Measurements from ENCODE around the gene NME4. TPM values are rescaled to one million over a fixed set of nuclear protein-coding genes. Genes with fewer than 3 reads are reported as not detected.

Gene NME4
- total RNA-seq, 2 donors from 2014 or later: 45.4 to 45.8 TPM

DNA sequence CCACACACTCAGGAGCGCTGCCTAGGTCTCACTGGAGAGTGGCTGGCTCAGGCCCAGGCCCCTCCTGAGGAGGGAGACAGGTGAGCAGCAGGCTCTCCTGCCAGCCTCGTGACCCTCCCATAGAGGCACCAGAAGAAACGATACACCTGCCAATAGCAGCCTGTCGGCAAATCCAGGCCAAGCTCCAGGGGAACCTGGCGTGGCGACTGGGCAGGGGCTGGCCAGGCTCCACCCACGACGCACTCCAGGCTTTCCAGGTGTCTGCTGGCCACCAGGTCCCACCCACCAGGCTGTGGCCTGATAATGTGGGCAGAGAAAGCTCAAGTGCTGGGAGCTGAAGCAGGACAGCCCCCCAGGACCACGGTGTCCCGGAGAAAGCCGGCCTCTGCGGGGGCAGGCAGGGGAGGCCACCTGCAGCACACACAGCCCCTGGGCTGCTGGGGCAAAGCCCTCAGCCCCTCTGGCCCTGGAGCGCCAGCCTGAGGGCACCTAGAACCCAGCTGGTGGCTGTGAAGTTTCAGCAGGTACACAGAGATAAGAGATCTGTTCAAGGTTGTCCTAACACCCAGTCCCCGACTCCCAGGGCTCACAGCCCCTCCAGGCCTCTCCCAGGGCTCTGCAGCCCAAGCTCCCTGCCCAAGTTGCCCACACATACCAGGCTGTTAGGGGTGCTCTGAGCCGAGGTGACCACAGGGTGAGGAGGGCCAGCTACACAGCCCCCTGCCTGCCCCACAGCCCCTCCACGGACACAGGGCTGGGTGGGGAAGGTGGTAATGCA is 17.6 kb upstream of the NME4 start:
- TF ChIP-seq, protein P1, sequence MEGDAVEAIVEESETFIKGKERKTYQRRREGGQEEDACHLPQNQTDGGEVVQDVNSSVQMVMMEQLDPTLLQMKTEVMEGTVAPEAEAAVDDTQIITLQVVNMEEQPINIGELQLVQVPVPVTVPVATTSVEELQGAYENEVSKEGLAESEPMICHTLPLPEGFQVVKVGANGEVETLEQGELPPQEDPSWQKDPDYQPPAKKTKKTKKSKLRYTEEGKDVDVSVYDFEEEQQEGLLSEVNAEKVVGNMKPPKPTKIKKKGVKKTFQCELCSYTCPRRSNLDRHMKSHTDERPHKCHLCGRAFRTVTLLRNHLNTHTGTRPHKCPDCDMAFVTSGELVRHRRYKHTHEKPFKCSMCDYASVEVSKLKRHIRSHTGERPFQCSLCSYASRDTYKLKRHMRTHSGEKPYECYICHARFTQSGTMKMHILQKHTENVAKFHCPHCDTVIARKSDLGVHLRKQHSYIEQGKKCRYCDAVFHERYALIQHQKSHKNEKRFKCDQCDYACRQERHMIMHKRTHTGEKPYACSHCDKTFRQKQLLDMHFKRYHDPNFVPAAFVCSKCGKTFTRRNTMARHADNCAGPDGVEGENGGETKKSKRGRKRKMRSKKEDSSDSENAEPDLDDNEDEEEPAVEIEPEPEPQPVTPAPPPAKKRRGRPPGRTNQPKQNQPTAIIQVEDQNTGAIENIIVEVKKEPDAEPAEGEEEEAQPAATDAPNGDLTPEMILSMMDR (IDR thresholded peaks at IDR 0.05): no peak
- H3K27me3 ChIP-seq: no peaks in the 10 kb centered on the region
- no peak for DNase-seq (ENCODE audit: low spot score)
- no peak overlapping the region for H3K4me3 ChIP-seq
- H3K9me3 ChIP-seq: no peaks in the 10 kb centered on the region
- peaks cover 0 to 48% of the 10 kb centered on the region in 2 donors for H3K4me1 ChIP-seq
- H3K27ac ChIP-seq: no peak overlapping the region
- H3K36me3 ChIP-seq: peaks cover 27% of the 10 kb centered on the region

DNA sequence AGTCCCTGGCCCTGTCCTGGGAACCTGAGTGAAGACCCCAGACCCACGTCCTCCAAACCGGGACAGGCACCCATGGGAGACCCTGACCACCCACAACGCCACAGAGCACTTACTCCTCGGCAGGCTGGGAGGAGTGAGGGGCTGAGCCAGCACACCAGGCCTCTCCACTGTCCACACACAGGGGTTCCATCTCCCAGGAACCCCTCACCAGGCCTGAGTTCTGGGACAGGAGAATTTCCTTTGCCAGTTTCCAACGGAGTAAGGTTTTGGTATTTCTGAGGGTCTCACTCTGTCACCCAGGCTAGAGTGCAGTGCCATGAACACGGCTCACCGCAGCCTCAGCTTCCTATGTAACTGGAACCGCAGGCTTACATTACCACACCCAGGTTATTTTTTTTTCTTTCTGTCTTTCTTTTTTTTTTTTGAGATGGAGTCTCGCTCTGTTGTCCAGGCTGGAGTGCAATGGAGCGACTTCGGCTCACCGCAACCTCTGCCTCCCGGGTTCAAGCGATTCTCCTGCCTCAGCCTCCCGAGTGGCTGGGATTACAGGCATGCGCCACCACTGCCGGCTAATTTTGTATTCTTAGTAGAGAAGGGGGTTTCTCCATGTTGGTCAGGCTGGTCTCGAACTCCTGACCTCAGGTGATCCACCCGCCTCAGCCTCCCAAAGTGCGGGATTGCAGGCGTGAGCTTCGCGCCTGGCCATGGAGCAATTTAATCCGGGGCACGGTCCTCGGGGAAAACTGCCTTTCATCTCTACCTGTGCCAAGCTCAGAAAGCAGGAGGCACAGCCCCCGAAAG is 16.8 kb upstream of the NME4 start:
- no peak for DNase-seq (ENCODE audit: low spot score)
- TF ChIP-seq, protein P1 (IDR thresholded peaks at IDR 0.05): no peak
- Histone ChIP-seq H3K9me3 (no peaks in the 10 kb centered on the region), H3K36me3 (peaks cover 20% of the 10 kb centered on the region), H3K4me3 (peak overlapping the region in 1 of 2 donors; percentile 97), H3K4me1 (peaks cover 0 to 50% of the 10 kb centered on the region in 2 donors), H3K27ac (peak overlapping the region in 1 of 2 donors; percentile 75), H3K27me3 (no peaks in the 10 kb centered on the region)

DNA sequence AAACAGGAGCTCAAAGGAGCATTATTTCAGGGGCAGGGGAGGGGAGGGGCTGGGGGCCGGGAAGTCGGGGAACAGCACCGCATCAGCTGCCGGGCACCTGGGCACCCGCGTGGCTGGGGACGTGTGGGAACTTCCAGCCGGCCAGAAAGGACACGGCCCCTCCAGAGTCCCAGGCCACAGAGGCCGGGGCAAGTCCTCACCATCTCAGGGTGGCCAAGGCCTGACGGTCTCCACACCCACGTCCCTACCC is 16.3 kb upstream of the NME4 start:
- DNase-seq (ENCODE audit: low spot score): no peak

DNA sequence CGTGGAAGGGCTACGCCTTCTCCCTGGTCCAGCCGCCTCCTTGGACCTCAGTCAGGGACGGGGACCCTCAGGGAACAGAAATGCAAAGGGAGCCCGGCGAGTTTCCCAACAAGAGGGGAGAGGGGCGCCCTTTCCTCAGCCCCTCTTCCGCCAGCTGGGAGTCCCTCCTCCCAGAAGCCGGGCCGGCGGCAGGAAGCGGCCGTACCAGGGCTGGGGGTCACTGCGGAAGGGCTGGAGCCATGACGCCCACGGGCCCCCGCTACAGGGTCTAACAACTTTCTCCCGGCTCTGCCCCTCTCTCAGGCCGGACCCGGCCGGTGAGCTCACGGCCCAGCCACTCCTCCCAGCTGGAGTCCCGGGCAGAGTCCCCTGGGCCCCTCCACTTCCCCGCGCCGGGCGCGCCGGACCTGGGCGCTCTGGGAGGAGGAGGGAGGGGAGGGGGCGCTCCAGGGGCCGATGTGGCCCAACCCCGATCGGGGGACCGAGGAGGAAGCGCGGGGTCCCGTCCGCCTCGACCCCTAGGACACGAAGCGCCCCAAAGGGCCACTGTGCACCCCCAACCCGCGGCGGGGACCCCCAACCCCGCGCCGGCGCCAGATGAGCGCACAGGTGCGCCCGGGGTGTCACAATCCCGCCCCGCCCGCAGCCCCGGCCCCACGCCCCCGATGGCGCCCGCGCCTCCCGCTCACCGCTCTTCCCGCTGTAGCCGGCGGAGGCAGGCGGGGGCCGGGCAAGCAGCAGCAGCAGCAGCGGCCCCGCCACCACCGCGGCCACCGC is 15.8 kb upstream of the NME4 start:
- Histone ChIP-seq H3K27ac (peak overlapping the region; percentile 69 to 75), H3K9me3 (no peaks in the 10 kb centered on the region), H3K4me3 (peak overlapping the region; percentile 95 to 97), H3K27me3 (no peaks in the 10 kb centered on the region), H3K4me1 (peaks cover 0 to 50% of the 10 kb centered on the region in 2 donors), H3K36me3 (peaks cover 13% of the 10 kb centered on the region)
- DNase-seq (ENCODE audit: low spot score): no peak
- TF ChIP-seq, protein P1 (IDR thresholded peaks at IDR 0.05): no peak

More for the DNA sequence above, 16.3 kb upstream of the NME4 start:
- H3K4me3 ChIP-seq: peak overlapping the region; percentile 95 to 97
- no peaks in the 10 kb centered on the region for H3K27me3 ChIP-seq
- peak overlapping the region in 1 of 2 donors; percentile 75 for H3K27ac ChIP-seq
- H3K9me3 ChIP-seq: no peaks in the 10 kb centered on the region
- peaks cover 18% of the 10 kb centered on the region for H3K36me3 ChIP-seq
- peaks cover 0 to 50% of the 10 kb centered on the region in 2 donors for H3K4me1 ChIP-seq
- TF ChIP-seq, protein P1 (IDR thresholded peaks at IDR 0.05): no peak

DNA sequence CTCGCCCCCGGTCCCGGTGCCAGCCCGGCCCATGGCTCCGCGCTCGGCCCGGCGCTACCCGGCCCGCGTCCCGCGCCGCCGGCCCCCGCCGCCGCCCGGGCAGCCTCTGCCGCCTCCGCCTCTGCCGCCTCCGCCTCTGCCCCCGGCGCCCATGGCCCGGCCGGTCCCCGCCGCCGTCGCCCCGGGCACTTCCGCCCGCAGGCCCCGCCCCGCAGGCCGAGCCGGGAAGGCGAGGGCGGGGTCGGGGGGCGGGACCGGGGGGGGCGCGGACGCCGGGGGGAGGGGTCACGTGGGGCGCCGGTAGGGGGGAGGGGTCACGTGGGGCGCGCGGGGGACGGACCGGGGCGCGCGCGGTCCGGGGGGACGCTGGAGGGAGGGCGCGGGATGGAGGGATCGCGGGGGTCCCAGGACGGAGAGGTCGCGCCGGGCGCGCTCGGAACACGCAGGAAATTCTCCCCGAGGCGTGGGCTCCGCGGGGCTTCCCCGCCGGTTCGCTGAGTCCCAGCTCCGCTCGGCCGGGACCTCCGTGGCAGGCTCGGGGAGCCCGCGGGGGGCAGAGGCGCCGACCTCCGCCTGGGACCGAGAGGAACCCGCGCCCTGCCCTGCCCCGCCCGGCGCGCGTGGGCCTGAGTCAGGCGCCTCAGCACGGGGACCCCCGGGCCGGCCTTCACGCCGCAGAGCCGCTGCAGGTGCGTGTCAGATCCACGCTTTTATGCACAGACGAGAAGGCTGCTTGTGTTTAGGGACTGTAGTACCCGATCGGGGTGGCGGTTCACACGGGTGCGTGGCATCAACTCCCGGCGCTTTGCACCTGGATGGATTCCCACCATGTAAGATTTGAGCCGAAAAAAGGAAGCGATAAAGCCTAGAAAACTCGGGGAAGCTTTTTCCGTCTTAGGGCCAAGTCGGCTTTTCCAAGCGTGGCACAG is 14.9 kb upstream of the NME4 start, which contains the start of gene PGAP6:
Gene PGAP6, minus strand, starts transcription at position 190 of the 929 bp plus-strand sequence. Its CDS starts 157 bp downstream, at position 33.
- peaks cover 4% of the 10 kb centered on the region for H3K36me3 ChIP-seq
- H3K27ac ChIP-seq: peak within 1 kb of the TSS; percentile 87 to 90
- DNase-seq (ENCODE audit: low spot score): no peak
- H3K4me1 ChIP-seq: peaks cover 0 to 50% of the 10 kb centered on the region in 2 donors
- H3K9me3 ChIP-seq: no peaks in the 10 kb centered on the region
- H3K27me3 ChIP-seq: no peaks in the 10 kb centered on the region
- H3K4me3 ChIP-seq: peak within 1 kb of the TSS; percentile 96 to 97
- TF ChIP-seq, protein P1 (IDR thresholded peaks at IDR 0.05): no peak

Measured in right atrium auricular region (tissue), 2 donors.